Globus pallidus (tissue), 1 donor: ENCODE measurements around the gene C7.

Experiments used
- DNase-seq: peaks from one replicate; pipeline ENCODE4 v3.0.0-alpha.2; 2015; ENCODE audit warnings: low spot score

Gene C7

DNA sequence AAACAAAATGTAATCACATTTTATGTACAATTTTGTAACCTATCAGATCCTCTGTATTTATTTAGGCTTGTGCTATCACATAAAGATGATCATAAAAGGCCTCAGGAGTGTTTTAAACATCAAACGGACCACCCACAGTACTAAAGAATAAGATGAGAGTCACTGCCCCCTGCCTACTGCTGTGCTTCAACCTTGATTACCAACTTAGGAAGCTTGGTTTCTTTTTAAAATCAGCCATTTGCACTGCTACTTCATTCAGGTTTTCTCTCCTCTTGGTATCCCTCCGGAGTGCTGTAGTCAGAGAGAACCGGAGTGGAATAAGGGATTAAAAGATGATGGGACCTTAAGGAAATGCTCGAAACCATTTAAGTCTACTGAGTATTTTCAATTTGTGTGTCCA, 6.9 kb downstream of the C7 start:
- DNase-seq = no peak

- no peak for DNase-seq
Measured at GRCh38 chr5:40928886-40929448, 19.7 kb downstream of the C7 start.

DNA sequence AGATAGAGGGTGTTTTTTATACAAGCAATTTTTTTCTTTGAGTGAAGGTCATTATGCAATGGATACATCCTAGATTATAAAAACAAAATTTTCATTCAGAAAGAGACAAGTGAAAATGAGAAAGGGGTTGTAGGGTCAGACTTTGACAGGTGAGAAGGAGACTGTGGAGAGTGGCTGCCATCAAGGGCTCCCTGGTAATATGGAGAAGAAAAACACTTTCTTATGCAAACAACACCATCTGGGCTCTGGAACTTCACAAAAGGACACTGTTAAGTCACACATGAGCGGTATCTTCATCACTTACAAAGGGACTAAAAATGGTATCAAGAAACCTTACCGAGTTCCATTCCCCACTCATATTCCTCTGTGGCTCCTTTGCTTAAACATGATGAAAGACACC, 23.5 kb downstream of the C7 start:
- DNase-seq = no peak

DNA sequence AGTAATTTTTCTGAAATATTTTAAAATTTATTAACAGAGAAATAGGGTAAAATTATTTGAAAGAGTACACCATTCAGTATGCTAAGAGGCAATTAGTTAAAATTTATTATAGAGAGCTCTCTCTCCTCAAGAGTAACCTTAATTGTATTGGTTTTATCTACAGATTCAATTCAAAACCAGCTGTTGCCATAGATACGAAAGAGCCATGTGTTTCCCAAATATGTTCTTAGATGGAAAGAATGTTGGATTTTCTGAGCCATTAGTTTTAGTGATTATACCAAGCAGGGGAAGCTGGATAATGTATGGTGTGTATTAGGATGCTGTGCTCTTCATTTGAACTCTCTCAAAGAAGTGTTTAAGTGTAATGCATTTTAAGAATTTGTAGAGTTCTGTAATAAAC, 27.8 kb downstream of the C7 start:
- no peak for DNase-seq

DNA sequence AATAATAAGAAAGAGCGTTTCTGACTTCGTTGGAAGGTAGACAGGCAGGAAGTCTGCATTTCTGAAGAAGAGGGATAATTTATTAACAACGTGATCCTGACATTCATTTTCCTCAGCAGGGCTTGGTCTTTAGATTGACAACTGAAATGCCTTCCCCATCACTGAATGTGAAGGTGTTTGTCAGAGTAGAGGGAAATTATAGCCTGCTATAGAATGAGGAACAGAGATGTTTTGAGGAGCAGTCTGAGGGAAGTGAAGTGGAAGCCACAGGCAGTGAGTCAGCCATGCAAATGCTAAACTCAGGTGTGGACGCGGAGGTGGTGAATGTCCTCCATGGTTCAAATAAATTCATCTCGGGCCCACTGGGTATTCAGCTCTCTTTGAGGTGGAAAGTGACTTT, 30.5 kb downstream of the C7 start:
- no peak for DNase-seq

DNA sequence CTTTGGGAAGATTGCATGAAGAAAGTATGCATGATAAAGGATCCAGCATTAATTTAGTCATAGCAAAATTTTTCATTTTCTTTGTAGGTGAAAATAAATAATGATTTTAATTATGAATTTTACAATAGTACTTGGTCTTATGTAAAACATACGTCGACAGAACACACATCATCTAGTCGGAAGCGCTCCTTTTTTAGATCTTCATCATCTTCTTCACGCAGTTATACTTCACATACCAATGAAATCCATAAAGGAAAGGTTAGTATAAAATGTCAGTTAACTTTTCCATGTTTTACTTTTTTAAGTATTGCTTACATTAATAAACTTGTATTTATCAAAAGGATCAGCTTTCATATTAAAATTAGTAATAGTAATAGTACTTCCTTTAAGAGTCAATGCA, 35.8 kb downstream of the C7 start:
- DNase-seq = no peak

- no peak for DNase-seq
Measured at GRCh38 chr5:40955313-40955712, 46.0 kb downstream of the C7 start.

DNA sequence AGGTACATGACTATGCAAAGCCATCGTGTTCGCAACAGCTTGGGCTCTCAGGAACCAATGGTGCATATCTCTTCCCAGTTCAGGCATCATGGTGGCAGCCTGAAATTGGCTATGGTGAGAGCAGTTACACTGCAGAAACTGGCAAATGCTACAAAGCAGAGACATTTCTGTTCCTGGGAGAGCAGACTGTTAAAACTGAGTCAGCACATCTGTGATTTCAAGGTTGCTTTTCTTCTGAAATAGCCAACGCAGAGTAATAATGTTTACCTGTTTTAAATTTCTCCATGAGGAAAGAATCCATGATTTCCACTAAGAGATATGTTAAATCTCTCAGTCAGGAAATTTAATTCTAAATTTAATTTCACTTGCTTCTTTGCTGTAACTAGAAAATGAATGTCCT, 47.8 kb downstream of the C7 start:
- no peak for DNase-seq

DNA sequence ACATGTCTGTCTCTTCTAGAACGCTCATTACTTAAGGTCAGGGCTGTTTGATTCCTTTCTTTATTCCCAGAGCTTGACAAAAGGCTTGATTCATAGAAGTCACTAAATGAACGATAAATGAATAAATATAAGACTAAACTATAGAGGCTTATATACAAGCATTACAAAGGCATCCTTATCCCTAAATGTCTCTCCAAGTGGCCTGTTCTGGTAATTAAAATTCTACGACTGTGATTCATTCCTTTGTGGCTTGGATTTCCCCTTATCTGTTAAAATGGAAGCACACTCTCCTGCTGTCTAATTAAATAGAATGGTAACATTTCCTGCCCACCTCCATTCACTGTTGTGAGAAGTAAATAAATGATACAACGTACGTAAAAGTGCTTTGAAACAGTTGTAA, 49.5 kb downstream of the C7 start:
- no peak for DNase-seq

DNA sequence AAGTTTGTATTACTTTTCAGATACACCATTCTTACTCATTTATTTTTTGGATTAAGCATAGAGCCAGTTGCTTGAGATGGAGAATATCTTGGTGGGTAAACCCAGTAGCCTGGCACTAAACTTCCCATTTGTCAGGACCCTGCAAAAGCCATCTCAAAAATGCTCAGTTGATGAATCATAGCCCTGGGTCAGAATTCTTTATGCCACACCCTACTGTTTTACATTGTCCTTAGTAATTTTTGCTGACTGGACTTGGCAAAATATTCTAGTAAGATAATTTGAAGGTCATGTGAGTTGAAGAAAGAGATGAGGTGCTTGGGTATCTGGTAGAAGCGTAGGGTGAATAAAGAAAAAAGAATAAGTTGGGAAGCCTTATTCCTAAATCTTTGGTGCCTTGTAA, 50.7 kb downstream of the C7 start:
- no peak for DNase-seq

DNA sequence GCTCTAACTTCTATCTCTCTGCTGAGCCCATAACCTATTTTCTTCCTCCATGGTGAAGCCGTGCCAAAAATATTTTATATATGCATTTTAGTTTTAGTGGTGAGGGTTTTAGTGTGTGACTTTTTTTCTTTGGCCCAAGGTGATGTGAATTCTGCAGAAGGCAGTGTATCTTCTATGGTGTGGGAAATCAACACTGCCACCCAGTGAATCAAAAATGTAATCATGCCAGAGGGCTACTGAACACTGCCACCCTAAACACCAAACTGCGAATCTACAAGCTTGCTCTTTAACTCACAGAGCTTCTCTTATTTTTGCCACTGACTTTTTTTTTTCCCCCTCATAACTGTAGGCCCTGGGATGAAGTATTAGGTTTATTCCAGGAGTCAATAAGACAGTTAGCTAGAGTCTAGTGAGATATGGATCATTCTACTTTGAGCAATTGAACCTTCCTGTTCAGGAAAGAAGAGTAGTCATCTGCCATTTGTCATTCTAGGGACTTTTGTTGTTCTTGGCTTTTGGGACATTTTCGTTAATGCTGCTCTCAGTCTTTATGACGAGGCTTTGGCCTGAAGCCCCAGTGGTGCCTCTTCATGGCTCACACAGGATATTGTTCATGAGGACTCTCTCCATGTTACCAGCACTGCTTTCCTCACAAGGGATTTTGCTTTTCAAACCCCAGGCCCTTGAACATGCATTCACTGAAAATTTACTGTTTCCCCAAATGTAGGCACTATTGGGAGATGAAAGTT, 53.1 kb downstream of the C7 start:
- DNase-seq = no peak

DNA sequence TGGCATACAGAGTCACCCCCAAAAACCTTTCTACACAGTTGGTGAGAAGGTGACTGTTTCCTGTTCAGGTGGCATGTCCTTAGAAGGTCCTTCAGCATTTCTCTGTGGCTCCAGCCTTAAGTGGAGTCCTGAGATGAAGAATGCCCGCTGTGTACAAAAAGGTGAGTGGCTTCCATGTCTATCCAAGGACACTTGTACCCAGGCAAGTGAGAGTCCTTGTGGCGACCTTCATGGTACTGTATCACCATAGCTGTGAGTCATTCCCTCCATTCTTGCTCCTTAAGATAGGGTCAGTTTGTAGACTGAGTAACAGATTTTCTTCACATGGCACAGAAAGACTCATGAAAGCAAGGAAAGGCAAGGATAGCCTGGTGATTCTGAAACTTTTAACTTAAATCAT, 63.1 kb downstream of the C7 start:
- DNase-seq = no peak

DNA sequence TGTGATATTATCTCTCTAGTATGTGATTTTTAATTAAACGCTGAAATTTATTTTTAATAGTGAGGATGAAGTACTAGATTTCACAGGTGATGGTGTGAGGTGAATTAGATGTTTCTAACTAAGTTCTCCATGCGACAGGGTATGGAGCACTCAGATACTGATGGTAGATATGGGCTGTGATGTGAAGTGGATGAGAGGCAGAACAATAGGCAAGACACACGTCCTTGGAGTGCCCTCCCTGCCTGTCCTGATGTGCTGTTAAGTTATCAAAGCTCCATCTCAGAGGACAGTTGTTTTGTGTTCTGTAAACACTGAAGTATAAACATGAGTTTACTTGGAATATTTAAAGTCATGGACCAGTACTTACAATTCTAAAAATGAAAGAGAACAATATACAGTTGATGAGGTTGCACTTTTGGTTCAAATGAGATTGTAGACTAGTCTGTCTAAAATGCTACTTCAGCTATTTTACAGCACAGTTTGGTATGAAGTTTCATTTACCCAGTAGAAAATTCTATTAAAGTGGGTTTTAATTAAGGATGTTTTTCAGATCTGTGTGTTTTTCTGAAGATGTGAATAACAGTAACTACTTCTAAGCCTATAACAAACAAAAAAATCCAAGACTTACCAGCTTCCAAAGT, 64.2 kb downstream of the C7 start:
- no peak for DNase-seq

GRCh38 chr5:40976041-40976440, 66.7 kb downstream of the C7 start:
- no peak for DNase-seq

GRCh38 chr5:40976836-40977235, 67.5 kb downstream of the C7 start:
- DNase-seq = no peak

DNA sequence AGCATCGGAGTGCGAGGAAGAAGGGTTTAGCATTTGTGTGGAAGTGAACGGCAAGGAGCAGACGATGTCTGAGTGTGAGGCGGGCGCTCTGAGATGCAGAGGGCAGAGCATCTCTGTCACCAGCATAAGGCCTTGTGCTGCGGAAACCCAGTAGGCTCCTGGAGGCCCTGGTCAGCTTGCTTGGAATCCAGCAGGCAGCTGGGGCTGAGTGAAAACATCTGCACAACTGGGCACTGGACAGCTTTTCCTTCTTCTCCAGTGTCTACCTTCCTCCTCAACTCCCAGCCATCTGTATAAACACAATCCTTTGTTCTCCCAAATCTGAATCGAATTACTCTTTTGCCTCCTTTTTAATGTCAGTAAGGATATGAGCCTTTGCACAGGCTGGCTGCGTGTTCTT, 72.1 kb downstream of the C7 start:
- DNase-seq = no peak

GRCh38 chr5:40983781-40984180, 74.5 kb downstream of the C7 start:
- DNase-seq = no peak

- DNase-seq = no peak
Measured at GRCh38 chr5:40984884-40985283, 75.6 kb downstream of the C7 start.

DNA sequence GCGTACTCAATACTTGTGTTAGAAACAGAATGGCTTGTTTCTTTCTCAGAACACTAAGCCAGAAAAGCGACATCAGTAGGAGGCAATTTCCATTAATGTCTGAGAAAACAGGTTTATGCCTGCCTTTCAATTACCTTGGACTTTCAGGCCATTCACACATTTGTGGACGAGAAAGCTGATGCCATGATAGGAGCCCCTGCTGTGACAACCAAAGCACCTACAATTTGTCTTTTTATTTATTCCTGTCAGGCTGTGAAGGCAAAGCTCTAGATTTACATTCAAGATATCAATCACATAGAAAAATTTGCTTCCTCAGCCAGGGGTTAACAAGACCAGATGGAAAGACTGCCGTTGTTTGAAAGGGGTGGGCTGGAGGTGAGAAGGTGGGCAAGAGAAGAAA, 76.2 kb downstream of the C7 start:
- no peak for DNase-seq

DNA sequence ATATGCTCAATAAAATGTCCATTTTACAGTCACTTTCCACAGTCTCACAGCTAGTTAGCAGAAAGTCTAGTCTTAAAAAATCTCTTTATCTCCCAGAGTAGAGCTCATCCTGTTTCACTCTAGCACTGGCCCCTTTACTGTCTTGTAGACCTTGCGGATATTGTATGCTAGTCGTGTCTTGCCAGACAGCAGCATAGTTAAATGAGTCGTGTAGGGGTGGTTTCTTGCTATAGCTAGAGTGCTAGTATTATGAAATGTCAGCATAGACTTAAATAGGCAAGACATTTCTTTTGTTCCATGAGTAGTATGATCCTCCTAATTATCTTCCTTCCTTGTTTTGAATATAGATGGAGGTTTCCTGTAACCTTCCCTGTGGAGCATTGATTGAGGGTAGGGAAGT, 77.4 kb downstream of the C7 start:
- DNase-seq = no peak

DNA sequence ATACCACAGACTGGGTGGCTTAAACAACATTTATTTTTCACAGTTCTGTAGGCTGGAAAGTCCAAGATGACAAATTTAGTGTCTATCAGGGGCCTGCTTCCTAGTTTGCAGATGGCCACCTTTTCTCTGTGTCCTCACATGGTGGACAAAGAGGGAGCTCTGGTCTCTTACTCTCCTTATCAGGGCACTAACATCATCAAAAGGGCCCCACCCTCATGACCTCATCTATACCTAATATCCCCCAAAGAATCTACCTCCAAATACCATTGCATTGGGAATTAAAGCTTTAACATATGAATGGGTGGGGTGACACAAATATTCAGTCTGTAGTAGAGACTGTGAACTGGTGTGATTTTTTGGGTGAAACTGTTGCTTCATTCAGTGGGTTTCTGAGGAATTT, 78.1 kb downstream of the C7 start:
- DNase-seq = no peak

- no peak for DNase-seq
Measured at GRCh38 chr5:40988746-40989510, 79.6 kb downstream of the C7 start.
